ENCODE data around the gene FRMD8. TPM values are rescaled to one million over a fixed set of nuclear protein-coding genes. Genes with fewer than 3 reads are reported as not detected.

The FRMD8 gene
- total and polyA plus RNA-seq, 2 experiments from 2014 or later, result 25.7 to 31.0 TPM

GRCh38 chr11:65353900-65354264 is 32.6 kb upstream of the FRMD8 start:
- no peak overlapping the region for H2AFZ ChIP-seq
- peak overlapping the region; percentile 77 for H3K4me2 ChIP-seq
- H3K36me3 ChIP-seq (replicated peaks; ENCODE audit: insufficient read depth, low read depth), result no peaks in the 10 kb centered on the region
- H3K27me3 ChIP-seq, result peaks cover 5% of the 10 kb centered on the region
- TF ChIP-seq, protein P1, sequence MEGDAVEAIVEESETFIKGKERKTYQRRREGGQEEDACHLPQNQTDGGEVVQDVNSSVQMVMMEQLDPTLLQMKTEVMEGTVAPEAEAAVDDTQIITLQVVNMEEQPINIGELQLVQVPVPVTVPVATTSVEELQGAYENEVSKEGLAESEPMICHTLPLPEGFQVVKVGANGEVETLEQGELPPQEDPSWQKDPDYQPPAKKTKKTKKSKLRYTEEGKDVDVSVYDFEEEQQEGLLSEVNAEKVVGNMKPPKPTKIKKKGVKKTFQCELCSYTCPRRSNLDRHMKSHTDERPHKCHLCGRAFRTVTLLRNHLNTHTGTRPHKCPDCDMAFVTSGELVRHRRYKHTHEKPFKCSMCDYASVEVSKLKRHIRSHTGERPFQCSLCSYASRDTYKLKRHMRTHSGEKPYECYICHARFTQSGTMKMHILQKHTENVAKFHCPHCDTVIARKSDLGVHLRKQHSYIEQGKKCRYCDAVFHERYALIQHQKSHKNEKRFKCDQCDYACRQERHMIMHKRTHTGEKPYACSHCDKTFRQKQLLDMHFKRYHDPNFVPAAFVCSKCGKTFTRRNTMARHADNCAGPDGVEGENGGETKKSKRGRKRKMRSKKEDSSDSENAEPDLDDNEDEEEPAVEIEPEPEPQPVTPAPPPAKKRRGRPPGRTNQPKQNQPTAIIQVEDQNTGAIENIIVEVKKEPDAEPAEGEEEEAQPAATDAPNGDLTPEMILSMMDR (IDR thresholded peaks at IDR 0.05; ENCODE audit: poor library complexity), result no peak
- TF ChIP-seq EZH2 (IDR thresholded peaks at IDR 0.05; ENCODE audit: borderline replicate concordance), result no peak
- TF ChIP-seq EZH2phosphoT487 (IDR thresholded peaks at IDR 0.05; ENCODE audit: low read depth, severe bottlenecking, unreplicated experiment), result no peak
- peaks cover 7% of the 10 kb centered on the region for H3K4me1 ChIP-seq (ENCODE audit: insufficient read depth)
- H3K4me3 ChIP-seq, result peak overlapping the region; percentile 21
- H3K9me2 ChIP-seq (replicated peaks; ENCODE audit: insufficient read depth), result no peaks in the 10 kb centered on the region
- no peak for DNase-seq (ENCODE audit: low spot score)
- peak overlapping the region; percentile 20 for H3K27ac ChIP-seq
- H3K79me2 ChIP-seq, result no peaks in the 10 kb centered on the region
- WGBS (ENCODE audit: low lambda C conversion rate, missing lambda C conversion rate), result 25% methylated on average over 16 of the region's 16 CpGs
- H3K9me3 ChIP-seq (ENCODE audit: low read depth), result no peaks in the 10 kb centered on the region
- H4K20me1 ChIP-seq (ENCODE audit: insufficient read depth, poor library complexity, severe bottlenecking), result peaks cover 4% of the 10 kb centered on the region

DNA sequence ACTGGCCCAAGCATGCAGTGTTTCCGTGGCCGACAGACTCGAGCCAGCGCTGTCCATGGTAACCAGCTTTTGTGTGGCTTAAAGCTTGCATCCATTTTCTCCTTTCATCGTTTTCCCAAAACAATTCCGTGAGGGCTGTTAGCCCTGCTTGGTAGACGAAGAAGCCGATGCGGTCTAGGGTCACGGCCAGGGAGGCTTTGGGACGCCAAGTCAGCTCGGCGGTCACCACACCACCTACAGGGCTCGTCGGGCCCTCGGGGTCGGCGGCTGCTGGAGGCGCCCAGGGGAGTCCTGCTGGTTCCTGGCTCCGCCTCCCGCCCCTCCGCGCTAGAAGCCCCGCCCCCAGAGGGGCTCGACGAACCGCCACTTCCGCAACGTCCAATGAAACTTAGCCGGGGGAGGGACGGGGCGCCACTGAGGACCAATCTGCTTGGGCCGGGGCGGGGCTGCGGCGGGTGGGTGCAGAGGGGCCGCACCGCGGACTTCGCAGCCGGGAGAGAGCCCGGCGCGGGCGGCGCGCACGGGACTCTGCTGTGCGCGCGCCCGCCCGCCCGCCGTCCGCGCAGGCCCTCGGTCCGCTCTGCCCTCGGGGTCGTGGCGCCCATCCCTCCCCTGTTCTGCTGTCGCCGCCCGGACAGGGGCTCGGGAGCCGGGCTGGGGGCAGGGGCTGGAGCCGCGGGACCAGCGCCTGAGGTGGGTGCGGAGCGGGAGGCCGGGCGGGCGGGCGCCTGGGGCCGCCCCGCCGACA is 32.0 kb upstream of the FRMD8 start, which contains the start of gene TIGD3:
TSS of gene TIGD3 (plus strand) at position 487 of the 748 bp plus-strand sequence. CDS start 1,058 bp downstream, outside the sequence.
- Histone ChIP-seq H2AFZ (peak within 1 kb of the TSS; percentile 46), H3K4me1 (ENCODE audit: insufficient read depth) (peaks cover 7% of the 10 kb centered on the region), H3K9me3 (ENCODE audit: low read depth) (no peaks in the 10 kb centered on the region), H4K20me1 (ENCODE audit: insufficient read depth, poor library complexity, severe bottlenecking) (peaks cover 4% of the 10 kb centered on the region), H3K27me3 (peaks cover 5% of the 10 kb centered on the region), H3K4me3 (peak within 1 kb of the TSS; percentile 64), H3K79me2 (no peaks in the 10 kb centered on the region), H3K9me2 (replicated peaks; ENCODE audit: insufficient read depth) (no peaks in the 10 kb centered on the region), H3K36me3 (replicated peaks; ENCODE audit: insufficient read depth, low read depth) (no peaks in the 10 kb centered on the region), H3K27ac (peak within 1 kb of the TSS; percentile 32), H3K4me2 (peak within 1 kb of the TSS; percentile 77)
- TF ChIP-seq EZH2 (IDR thresholded peaks at IDR 0.05; ENCODE audit: borderline replicate concordance) (no peak), EZH2phosphoT487 (IDR thresholded peaks at IDR 0.05; ENCODE audit: low read depth, severe bottlenecking, unreplicated experiment) (no peak)
- TF ChIP-seq, protein P1 (IDR thresholded peaks at IDR 0.05; ENCODE audit: poor library complexity), result no peak
- 2% methylated on average over 15 of the region's 79 CpGs for WGBS (ENCODE audit: low lambda C conversion rate, missing lambda C conversion rate)
- DNase-seq (ENCODE audit: low spot score), result peak; percentile 98

DNA sequence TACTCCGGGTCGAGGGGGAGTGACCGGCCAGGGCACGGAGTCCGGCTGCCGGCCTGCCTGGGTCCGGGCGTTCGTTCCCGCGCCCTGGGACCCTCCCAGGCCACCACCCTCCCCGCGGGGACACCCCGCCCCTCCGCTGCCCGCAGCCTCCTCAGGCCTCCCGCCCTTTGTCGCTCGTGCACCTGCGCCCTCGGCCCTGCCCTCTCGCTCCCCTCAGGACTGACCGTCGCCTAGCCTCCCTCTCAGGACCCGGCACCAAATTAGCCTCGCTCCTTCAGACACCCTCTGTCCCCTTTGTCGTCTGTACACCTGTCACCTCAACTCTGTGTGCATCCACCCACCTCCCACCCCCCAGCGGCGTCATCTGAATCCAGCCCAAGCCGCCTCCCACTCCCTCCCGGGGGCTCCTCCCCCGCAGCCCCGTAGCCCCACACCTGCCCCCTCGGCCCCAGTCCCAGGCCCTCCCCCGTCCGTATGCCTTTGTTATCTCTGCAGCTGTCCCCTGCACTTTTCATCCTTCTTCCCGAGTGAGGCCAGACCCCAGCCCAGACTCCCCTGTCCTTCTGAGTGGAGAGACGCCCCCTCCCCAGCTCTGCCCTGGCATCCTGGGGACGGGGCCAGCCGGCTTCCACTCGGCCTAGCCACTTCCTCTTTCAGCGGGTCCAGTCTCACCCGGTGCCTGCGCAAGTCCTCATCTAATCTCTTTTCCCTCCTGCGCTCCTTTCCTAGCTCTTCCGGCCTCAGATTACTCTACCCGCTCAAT is 31.2 kb upstream of the FRMD8 start:
- WGBS (ENCODE audit: low lambda C conversion rate, missing lambda C conversion rate), result 5% methylated on average over 20 of the region's 47 CpGs
- H3K27ac ChIP-seq, result peak overlapping the region; percentile 32
- H3K4me1 ChIP-seq (ENCODE audit: insufficient read depth), result peaks cover 7% of the 10 kb centered on the region

More for the DNA sequence above, 31.2 kb upstream of the FRMD8 start:
- peak; percentile 56 for DNase-seq (ENCODE audit: low spot score)
- H3K36me3 ChIP-seq (replicated peaks; ENCODE audit: insufficient read depth, low read depth), result no peaks in the 10 kb centered on the region
- peaks cover 5% of the 10 kb centered on the region for H3K27me3 ChIP-seq
- peak overlapping the region; percentile 77 for H3K4me2 ChIP-seq
- no peaks in the 10 kb centered on the region for H3K79me2 ChIP-seq
- H2AFZ ChIP-seq, result peak overlapping the region; percentile 46
- peaks cover 4% of the 10 kb centered on the region for H4K20me1 ChIP-seq (ENCODE audit: insufficient read depth, poor library complexity, severe bottlenecking)
- TF ChIP-seq EZH2phosphoT487 (IDR thresholded peaks at IDR 0.05; ENCODE audit: low read depth, severe bottlenecking, unreplicated experiment), result no peak
- TF ChIP-seq, protein P1 (IDR thresholded peaks at IDR 0.05; ENCODE audit: poor library complexity), result no peak
- no peak for TF ChIP-seq EZH2 (IDR thresholded peaks at IDR 0.05; ENCODE audit: borderline replicate concordance)
- no peaks in the 10 kb centered on the region for H3K9me2 ChIP-seq (replicated peaks; ENCODE audit: insufficient read depth)
- no peaks in the 10 kb centered on the region for H3K9me3 ChIP-seq (ENCODE audit: low read depth)
- peak overlapping the region; percentile 64 for H3K4me3 ChIP-seq
